ENCODE measurements around the gene GRM7. TPM values are rescaled to one million over a fixed set of nuclear protein-coding genes. Genes with fewer than 3 reads are reported as not detected.

GRM7 gene
- total and polyA plus RNA-seq, 9 of the 15 experiments (the other 6 are each of a cell fraction or from before 2014, with no cell fraction given), result not detected

- TF ChIP-seq GTF2A2 (tag; IDR thresholded peaks at IDR 0.05) (no peak), ZBTB1 (CRISPR knock-in tag; IDR thresholded peaks at IDR 0.05; ENCODE audit: borderline replicate concordance, low read depth) (no peak), RCOR1 (IDR thresholded peaks at IDR 0.05; ENCODE audit: borderline replicate concordance in 1 of 2, low read depth in 2 of 2, low read length in 2 of 2) (no peak), CBX5 (IDR thresholded peaks at IDR 0.05; ENCODE audit: borderline replicate concordance, low read depth) (no peak), ZNF282 (CRISPR knock-in tag; IDR thresholded peaks at IDR 0.05) (no peak), ELK3 (CRISPR knock-in tag; IDR thresholded peaks at IDR 0.05) (no peak), ZNF263 (CRISPR knock-in tag; IDR thresholded peaks at IDR 0.05; ENCODE audit: borderline replicate concordance) (no peak), ZNF449 (CRISPR knock-in tag; IDR thresholded peaks at IDR 0.05) (no peak), ILK (tag; IDR thresholded peaks at IDR 0.05; ENCODE audit: borderline replicate concordance, low read depth) (no peak), RBM34 (IDR thresholded peaks at IDR 0.05; ENCODE audit: borderline replicate concordance, insufficient read depth, low read length) (no peak)
Observed at GRCh38 chr3:7001370-7001769, 140.5 kb downstream of the GRM7 start (continued).

Data from K562 (cell line).